Mesodermal cell (in vitro differentiated cells): ENCODE measurements around the gene CRACR2A. TPM values are rescaled to one million over a fixed set of nuclear protein-coding genes. Genes with fewer than 3 reads are reported as not detected.
A peak's percentile ranks its signal among the peaks of the same experiment; 100 is the strongest.

Source experiments
- H3K27ac ChIP-seq: 2 replicates; pipeline ENCODE4 v1.7.0; 2013; ENCODE audit warnings: mild to moderate bottlenecking, low read depth, low read length, moderate library complexity; ENCODE audit not compliant: severe bottlenecking
- H3K36me3 ChIP-seq: 2 replicates; pipeline ENCODE4 v1.7.1; 2013; ENCODE audit warnings: mild to moderate bottlenecking, low read length, moderate library complexity; ENCODE audit not compliant: control insufficient read depth, insufficient read depth
- H3K4me1 ChIP-seq: one replicate; pipeline ENCODE4 v1.7.1; 2013; ENCODE audit warnings: mild to moderate bottlenecking, low read length; ENCODE audit not compliant: insufficient read depth, control insufficient read depth, poor library complexity, severe bottlenecking
- H3K4me3 ChIP-seq: 2 replicates; pipeline ENCODE4 v1.7.0; 2013; ENCODE audit warnings: low read length, control low read depth, mild to moderate bottlenecking; ENCODE audit not compliant: insufficient read depth, poor library complexity, severe bottlenecking; ENCODE audit errors: extremely low read depth
- H3K9me3 ChIP-seq: 2 replicates; pipeline ENCODE4 v1.7.1; 2013; ENCODE audit warnings: mild to moderate bottlenecking, low read length, moderate library complexity; ENCODE audit not compliant: control insufficient read depth
- WGBS, 2 experiments: methylation state at CpG; one replicate each; pipeline ENCODE4 v1.1.5; 2013; ENCODE audit warnings: missing lambda C conversion rate in 2 of 2; ENCODE audit not compliant: insufficient coverage in 2 of 2; 5-methylcytosine and 5-hydroxymethylcytosine counted together
- polyA plus RNA-seq, 2 experiments: library from polyadenylated mRNA; stranded (reverse); fragments of 50-300 nt; gene quantifications; one replicate each; pipeline ENCODE4 v1.2.3, GENCODE V29; 2013

Gene CRACR2A, protein sequence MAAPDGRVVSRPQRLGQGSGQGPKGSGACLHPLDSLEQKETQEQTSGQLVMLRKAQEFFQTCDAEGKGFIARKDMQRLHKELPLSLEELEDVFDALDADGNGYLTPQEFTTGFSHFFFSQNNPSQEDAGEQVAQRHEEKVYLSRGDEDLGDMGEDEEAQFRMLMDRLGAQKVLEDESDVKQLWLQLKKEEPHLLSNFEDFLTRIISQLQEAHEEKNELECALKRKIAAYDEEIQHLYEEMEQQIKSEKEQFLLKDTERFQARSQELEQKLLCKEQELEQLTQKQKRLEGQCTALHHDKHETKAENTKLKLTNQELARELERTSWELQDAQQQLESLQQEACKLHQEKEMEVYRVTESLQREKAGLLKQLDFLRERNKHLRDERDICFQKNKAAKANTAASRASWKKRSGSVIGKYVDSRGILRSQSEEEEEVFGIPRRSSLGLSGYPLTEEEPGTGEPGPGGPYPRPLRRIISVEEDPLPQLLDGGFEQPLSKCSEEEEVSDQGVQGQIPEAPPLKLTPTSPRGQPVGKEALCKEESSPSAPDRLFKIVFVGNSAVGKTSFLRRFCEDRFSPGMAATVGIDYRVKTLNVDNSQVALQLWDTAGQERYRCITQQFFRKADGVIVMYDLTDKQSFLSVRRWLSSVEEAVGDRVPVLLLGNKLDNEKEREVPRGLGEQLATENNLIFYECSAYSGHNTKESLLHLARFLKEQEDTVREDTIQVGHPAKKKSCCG
- 2.6 TPM for polyA plus RNA-seq (2013, experiment 1 of 2)
- polyA plus RNA-seq (2013, experiment 2 of 2) = 1.5 TPM

DNA sequence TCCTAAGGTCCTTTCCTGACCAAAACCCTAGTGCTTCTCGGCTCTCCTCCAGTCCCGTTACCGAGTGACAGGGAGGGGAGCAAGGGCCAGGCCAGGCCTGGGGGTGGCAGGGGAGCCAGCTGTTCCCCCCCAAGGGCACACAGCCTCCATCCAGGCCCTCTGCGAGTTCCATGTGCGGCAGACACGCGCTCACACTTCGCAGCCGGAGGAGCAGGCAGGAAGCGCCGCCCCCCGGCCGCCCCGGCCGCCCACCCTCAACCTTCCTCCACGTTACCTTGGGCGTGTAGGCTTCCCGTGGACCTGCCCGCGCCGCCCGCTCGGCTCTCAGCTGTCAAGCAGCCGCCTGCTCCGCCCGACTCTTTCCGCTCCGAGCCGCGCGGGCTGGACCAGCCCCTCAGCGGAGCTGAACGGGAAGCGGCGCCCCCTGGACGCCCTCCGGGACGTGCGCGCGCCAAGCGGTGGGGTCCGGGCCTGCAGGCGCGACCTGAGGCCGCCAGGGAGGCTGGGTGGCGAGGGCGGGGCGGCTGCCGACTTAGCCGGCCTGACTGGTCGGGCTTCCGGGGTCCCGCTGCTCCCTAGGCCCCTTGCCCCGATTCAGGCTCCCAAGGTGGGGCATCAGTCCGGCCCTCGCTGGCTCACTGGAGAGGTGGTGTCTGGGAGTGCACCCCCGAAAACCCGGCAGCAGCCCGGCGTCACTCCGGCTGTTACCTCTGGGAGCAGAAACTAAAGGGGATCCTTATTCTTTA lies at the start of gene CRACR2A:
CRACR2A (minus strand) TSS at position 369 of the 746 bp plus-strand sequence. CDS start 56,110 bp downstream, outside the sequence.
- Histone ChIP-seq H3K4me1 (peaks cover 8% of the 10 kb centered on the region), H3K4me3 (peak within 1 kb of the TSS; percentile 27), H3K36me3 (no peaks in the 10 kb centered on the region), H3K27ac (no peak within 1 kb of the TSS), H3K9me3 (no peaks in the 10 kb centered on the region)
- 17 to 19% methylated on average over 50 to 56 of the region's 62 CpGs for WGBS, 2 experiments

GRCh38 chr12:3797531-3798048 lies 44.7 kb upstream of the CRACR2A start:
- Histone ChIP-seq H3K4me3 (no peak overlapping the region), H3K36me3 (no peaks in the 10 kb centered on the region), H3K4me1 (no peaks in the 10 kb centered on the region), H3K27ac (no peak overlapping the region), H3K9me3 (no peaks in the 10 kb centered on the region)
- 96 to 100% methylated on average over 3 of the region's 3 CpGs for WGBS, 2 experiments

DNA sequence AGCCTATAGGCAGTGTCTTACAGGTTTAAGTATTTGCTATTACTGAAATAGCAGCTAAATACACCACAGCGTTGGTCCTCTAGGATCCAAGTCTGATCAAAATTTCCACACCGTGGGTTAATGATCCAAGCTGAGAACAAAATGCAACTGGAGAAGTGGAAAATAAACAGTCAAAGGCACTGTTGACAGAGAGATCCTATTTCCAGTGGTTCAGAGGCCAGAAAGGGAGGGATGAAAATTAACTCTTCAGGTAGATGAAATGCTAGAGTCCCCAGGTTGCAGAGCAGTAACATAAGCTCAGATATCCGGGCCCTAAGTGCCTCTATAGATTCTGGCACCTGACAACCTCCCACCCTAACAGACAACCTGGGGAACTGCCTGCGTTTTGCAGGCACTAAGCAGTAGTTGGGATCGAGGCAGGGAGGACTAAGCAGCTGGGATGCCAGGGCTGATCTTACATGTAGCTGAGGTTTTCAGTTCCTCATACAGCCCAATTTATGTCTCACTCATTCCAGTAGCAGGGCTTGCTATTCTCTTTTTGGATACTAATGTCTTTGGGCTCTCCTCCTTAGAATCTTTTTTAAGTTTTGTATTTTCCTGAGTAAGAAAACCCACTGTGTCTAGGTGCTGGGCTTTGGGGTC lies 42.7 kb upstream of the CRACR2A start:
- Histone ChIP-seq H3K36me3 (no peaks in the 10 kb centered on the region), H3K4me1 (no peaks in the 10 kb centered on the region), H3K27ac (no peak overlapping the region), H3K9me3 (no peaks in the 10 kb centered on the region), H3K4me3 (no peak overlapping the region)
- 80 to 87% methylated on average over 1 to 3 of the region's 5 CpGs for WGBS, 2 experiments

DNA sequence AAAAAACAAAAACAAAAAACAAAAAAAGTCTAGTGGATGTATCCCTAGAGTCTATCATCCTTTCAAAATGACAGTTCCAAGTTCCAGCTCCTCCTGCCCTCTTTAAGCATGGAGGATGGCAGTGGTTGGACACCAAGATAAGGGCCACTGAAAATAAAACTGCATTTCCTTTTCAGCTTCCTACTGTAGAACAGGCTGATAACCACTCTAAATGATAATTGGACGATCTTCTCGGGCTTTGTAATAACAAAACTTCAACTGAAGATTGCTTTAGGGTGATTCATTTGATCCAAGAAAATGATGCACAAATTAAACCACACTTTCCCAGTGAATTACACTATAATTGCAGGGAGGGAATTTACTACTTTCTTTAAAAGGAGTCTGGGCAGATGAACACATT lies 42.2 kb upstream of the CRACR2A start:
- Histone ChIP-seq H3K9me3 (no peaks in the 10 kb centered on the region), H3K27ac (no peak overlapping the region), H3K4me3 (no peak overlapping the region), H3K4me1 (no peaks in the 10 kb centered on the region), H3K36me3 (no peaks in the 10 kb centered on the region)
- 80% methylated on average over 1 of the region's 2 CpGs; no CpG with 5 or more reads in 1 of the 2 experiments for WGBS, 2 experiments

DNA sequence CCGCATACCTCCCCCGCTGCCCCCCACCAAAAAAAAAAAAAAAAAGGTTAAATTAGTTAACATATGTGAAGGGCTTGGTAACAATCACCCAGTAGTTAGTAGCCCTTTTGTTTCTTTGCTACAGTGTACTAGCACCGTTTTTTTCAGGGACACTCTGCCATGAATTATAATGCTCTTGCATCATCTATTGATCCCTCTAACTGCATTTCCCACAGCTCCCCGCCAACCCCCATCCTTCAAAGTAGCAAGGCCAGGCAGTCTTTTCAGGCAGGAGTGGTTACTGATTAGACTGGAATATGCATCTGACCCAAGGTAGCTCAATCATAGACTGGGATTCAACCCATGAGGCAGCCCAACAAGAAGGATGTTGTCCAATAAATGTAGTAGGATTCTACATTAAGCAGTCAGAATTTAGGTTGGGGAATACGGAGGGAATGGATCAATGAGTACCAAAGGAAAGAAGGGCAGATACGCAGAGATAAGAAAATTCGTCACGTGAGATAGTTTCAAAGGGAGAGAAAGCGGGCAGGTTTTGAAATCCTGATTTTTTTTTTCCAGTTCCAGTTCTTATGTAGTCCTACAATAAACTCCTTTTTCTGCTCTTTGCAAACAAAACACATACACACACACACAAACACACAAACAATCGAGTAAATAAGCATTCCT lies 39.8 kb upstream of the CRACR2A start:
- no peak overlapping the region for H3K27ac ChIP-seq
- H3K4me3 ChIP-seq = no peak overlapping the region
- WGBS, 2 experiments = 89 to 91% methylated on average over 7 of the region's 10 CpGs
- H3K4me1 ChIP-seq = no peaks in the 10 kb centered on the region
- H3K9me3 ChIP-seq = peaks cover 5% of the 10 kb centered on the region
- H3K36me3 ChIP-seq = no peaks in the 10 kb centered on the region

- Histone ChIP-seq H3K36me3 (no peaks in the 10 kb centered on the region), H3K4me1 (no peaks in the 10 kb centered on the region), H3K4me3 (no peak overlapping the region), H3K27ac (no peak overlapping the region), H3K9me3 (peaks cover 5% of the 10 kb centered on the region)
- 88 to 95% methylated on average over 5 of the region's 5 CpGs for WGBS, 2 experiments
Measured at GRCh38 chr12:3791256-3791874, 38.5 kb upstream of the CRACR2A start.

- WGBS, 2 experiments = 80 to 100% methylated on average over 1 of the region's 2 CpGs
- Histone ChIP-seq H3K27ac (no peak overlapping the region), H3K4me3 (no peak overlapping the region), H3K4me1 (no peaks in the 10 kb centered on the region), H3K9me3 (peaks cover 5% of the 10 kb centered on the region), H3K36me3 (no peaks in the 10 kb centered on the region)
Measured at GRCh38 chr12:3790642-3791041, 37.7 kb upstream of the CRACR2A start.

GRCh38 chr12:3789838-3790237 lies 36.9 kb upstream of the CRACR2A start:
- WGBS, 2 experiments = 67% methylated on average over 1 of the region's 1 CpG; no CpG with 5 or more reads in 1 of the 2 experiments
- Histone ChIP-seq H3K36me3 (no peaks in the 10 kb centered on the region), H3K4me1 (no peaks in the 10 kb centered on the region), H3K27ac (no peak overlapping the region), H3K9me3 (peaks cover 5% of the 10 kb centered on the region), H3K4me3 (no peak overlapping the region)

DNA sequence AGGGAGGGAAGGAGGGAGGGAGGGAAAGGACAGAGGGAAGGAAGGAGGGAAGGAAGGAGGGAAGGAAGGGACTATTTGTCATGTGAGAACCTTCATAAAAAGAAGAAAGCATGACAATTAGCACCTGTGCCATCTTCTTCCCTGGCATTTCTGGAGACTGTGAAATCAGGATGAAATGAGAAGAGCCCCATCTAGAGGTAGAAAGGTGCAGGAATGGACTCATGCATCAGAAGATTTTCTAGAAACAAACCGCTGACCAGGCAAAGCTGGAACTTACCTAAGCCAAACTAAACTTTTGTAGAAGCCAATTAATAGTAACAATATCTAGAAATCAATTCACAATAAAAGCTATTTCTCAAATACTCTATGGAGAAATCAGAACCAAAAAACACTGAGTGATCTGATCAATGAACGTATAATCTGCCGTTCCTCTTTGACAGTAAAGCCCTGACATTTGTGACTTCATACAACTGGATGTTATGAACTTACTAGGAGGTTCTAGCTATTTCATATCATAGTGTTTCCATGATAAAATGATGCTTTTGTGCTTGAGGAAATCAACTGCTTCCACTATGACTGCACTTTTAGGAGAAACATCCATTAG lies 24.4 kb upstream of the CRACR2A start:
- no peak overlapping the region for H3K27ac ChIP-seq
- 90 to 100% methylated on average over 1 to 2 of the region's 3 CpGs for WGBS, 2 experiments
- no peak overlapping the region for H3K4me3 ChIP-seq
- no peaks in the 10 kb centered on the region for H3K36me3 ChIP-seq
- H3K9me3 ChIP-seq = no peaks in the 10 kb centered on the region
- H3K4me1 ChIP-seq = no peaks in the 10 kb centered on the region
